Gastroesophageal sphincter (tissue), 4 donors: ENCODE results near the gene FAM171A2. TPM values are rescaled to one million over a fixed set of nuclear protein-coding genes. Genes with fewer than 3 reads are reported as not detected.

ENCODE experiments used
- ATAC-seq: fragments of 150-250 bp; one replicate; pipeline ENCODE4 v1.9.1; 2016; ENCODE audit warnings: mild to moderate bottlenecking, moderate library complexity
- H3K27ac ChIP-seq, 4 donors: fragments of 200-600 bp; sonication (generic) in 3 of 4; 1 replicate in 3 of 4; 2 replicates in 1 of 4; pipeline ENCODE4 v1.5.1; 2016 to 2019
- H3K27me3 ChIP-seq: fragments of 200-600 bp; sonication (generic); one replicate; pipeline ENCODE4 v1.5.1; 2019
- H3K36me3 ChIP-seq, 2 donors: fragments of 200-600 bp; sonication (generic); one replicate each; pipeline ENCODE4 v1.5.1; 2019; ENCODE audit warnings: control low read depth in 1 of 2
- H3K4me1 ChIP-seq, 3 donors: fragments of 200-600 bp; sonication (generic); 1 replicate in 2 of 3; 2 replicates in 1 of 3; pipeline ENCODE4 v1.5.1; 2016 to 2019; ENCODE audit warnings: control low read depth in 2 of 3
- H3K4me3 ChIP-seq, 2 donors: fragments of 200-600 bp; sonication (generic); one replicate each; pipeline ENCODE4 v1.5.1; 2019; ENCODE audit warnings: mild to moderate bottlenecking in 1 of 2, moderate library complexity in 1 of 2
- H3K9me3 ChIP-seq, 3 donors: fragments of 200-600 bp; sonication (generic); one replicate each; pipeline ENCODE4 v1.5.1; 2017 to 2019; ENCODE audit warnings: control low read depth in 2 of 3
- EP300 ChIP-seq: sonication (generic); formaldehyde crosslinking; IDR thresholded peaks from one replicate; pipeline ENCODE4 v1.6.1; 2017; ENCODE audit warnings: antibody characterized with exemption, mild to moderate bottlenecking
- POLR2A ChIP-seq, 2 donors: fragments of 450-650 bp; IDR thresholded peaks; one replicate each; pipeline ENCODE4 v1.6.1; 2017; ENCODE audit warnings: antibody characterized with exemption in 2 of 2, mild to moderate bottlenecking in 2 of 2, moderate library complexity in 1 of 2
- POLR2AphosphoS5 ChIP-seq: sonication (generic); formaldehyde crosslinking; IDR thresholded peaks from one replicate; pipeline ENCODE4 v1.6.1; 2017; ENCODE audit warnings: antibody characterized with exemption
- WGBS, 2 donors: methylation state at CpG; one replicate each; pipeline ENCODE4 v1.1.5; 2018; ENCODE audit warnings: low coverage in 1 of 2; 5-methylcytosine and 5-hydroxymethylcytosine counted together
- total RNA-seq, 4 donors: library from RNA; depleted of rRNA; stranded (reverse); fragments of >200 nt; gene quantifications; one replicate each; pipeline ENCODE4 v1.1.0, GENCODE V29; 2016
- TF ChIP-seq, protein P1 (sequence below), 4 experiments: fragments of 200-600 bp in 2 of 4; fragments of 450-650 bp in 2 of 4; sonication (generic) in 1 of 4; IDR thresholded peaks; one replicate each; pipeline ENCODE4 v1.5.1; 2017 to 2019; ENCODE audit warnings: antibody characterized with exemption in 4 of 4, mild to moderate bottlenecking in 2 of 4, moderate library complexity in 2 of 4

The FAM171A2 gene
- total RNA-seq, 4 donors from 2014 or later: 0.50 to 3.0 (median 2.3) TPM; not detected in 1

DNA sequence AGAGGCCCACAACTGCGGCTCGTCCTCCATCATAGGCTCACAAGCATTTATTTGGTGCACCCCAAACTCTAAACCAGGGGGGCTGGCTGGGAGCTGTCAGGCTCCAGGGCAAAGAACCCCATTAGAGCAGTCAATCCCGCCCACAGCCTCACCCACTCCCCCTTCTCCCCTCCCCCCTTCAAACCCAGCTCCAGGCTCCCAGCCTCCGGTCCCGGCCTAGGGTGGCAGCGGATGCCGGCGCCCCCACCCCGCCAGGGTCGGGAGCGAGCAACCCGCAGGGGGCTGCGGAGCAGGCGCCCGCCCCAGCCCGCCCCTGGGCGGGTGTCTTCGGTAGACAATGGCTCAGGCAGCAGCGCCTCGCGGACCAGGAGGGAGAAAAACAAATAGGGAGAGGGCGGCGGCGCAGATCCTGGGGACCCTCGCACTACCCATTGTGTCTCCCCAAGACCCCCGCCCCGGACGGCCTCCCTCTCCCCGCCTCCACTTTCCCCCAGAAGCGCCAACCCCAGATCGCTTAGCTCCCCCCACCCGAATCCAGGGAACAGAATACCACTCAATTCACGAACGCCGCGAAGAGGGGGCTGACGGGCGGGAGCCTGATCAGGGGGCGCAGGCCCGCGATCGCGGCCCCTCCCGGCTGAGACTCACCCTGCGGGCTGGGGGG is 572 bp downstream of the FAM171A2 start:
- Histone ChIP-seq H3K36me3 (no peaks in the 10 kb centered on the region), H3K4me3 (peak overlapping the region; percentile 33 to 71), H3K27ac (peak overlapping the region in 1 of 4 donors; percentile 70), H3K27me3 (peaks cover 25% of the 10 kb centered on the region), H3K9me3 (no peaks in the 10 kb centered on the region), H3K4me1 (peaks cover 0 to 37% (median 7%) of the 10 kb centered on the region in 3 donors)
- TF ChIP-seq POLR2A (IDR thresholded peaks at IDR 0.05): no peak
- TF ChIP-seq, protein P1, sequence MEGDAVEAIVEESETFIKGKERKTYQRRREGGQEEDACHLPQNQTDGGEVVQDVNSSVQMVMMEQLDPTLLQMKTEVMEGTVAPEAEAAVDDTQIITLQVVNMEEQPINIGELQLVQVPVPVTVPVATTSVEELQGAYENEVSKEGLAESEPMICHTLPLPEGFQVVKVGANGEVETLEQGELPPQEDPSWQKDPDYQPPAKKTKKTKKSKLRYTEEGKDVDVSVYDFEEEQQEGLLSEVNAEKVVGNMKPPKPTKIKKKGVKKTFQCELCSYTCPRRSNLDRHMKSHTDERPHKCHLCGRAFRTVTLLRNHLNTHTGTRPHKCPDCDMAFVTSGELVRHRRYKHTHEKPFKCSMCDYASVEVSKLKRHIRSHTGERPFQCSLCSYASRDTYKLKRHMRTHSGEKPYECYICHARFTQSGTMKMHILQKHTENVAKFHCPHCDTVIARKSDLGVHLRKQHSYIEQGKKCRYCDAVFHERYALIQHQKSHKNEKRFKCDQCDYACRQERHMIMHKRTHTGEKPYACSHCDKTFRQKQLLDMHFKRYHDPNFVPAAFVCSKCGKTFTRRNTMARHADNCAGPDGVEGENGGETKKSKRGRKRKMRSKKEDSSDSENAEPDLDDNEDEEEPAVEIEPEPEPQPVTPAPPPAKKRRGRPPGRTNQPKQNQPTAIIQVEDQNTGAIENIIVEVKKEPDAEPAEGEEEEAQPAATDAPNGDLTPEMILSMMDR (IDR thresholded peaks at IDR 0.05): no peak
- no peak for TF ChIP-seq POLR2AphosphoS5
- no peak for TF ChIP-seq EP300
- ATAC-seq: peak; percentile 11
- WGBS, 2 donors: no CpG with 5 or more reads among the region's 45 CpGs

DNA sequence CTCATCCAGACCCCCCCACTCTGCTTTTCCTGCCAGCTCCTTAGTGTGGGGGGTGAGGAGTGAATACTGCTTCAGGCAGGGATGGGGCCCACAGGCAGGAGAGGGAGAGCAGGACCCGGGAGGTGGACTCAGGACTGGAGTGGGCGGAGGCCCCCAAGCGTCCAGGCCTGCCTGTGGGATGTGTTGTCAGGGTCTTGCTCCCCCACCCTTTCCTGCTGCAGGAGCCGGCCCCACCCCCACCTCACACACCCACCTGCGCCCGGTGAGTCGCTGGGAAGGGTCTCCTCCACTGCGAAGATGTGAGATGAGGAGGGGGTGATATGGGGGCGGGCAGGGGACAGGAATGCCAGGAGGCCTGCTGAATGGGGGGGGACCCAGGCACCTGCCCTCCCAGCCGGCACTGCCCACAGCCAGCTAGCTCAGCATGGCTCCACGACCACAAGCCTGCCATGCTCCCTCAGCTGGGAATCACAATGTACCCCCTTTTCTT is 1.1 kb downstream of the FAM171A2 start:
- ATAC-seq: no peak
- H3K27me3 ChIP-seq: peaks cover 25% of the 10 kb centered on the region
- WGBS, 2 donors: 8 to 44% methylated on average over 3 to 4 of the region's 11 CpGs
- TF ChIP-seq EP300 (no peak), POLR2AphosphoS5 (no peak), POLR2A (IDR thresholded peaks at IDR 0.05) (no peak)
- TF ChIP-seq, protein P1 (IDR thresholded peaks at IDR 0.05): no peak
- H3K4me3 ChIP-seq: peak overlapping the region in 1 of 2 donors; percentile 71
- H3K9me3 ChIP-seq: no peaks in the 10 kb centered on the region
- H3K27ac ChIP-seq: peak overlapping the region in 1 of 4 donors; percentile 70
- H3K36me3 ChIP-seq: no peaks in the 10 kb centered on the region
- peaks cover 0 to 37% (median 7%) of the 10 kb centered on the region in 3 donors for H3K4me1 ChIP-seq

DNA sequence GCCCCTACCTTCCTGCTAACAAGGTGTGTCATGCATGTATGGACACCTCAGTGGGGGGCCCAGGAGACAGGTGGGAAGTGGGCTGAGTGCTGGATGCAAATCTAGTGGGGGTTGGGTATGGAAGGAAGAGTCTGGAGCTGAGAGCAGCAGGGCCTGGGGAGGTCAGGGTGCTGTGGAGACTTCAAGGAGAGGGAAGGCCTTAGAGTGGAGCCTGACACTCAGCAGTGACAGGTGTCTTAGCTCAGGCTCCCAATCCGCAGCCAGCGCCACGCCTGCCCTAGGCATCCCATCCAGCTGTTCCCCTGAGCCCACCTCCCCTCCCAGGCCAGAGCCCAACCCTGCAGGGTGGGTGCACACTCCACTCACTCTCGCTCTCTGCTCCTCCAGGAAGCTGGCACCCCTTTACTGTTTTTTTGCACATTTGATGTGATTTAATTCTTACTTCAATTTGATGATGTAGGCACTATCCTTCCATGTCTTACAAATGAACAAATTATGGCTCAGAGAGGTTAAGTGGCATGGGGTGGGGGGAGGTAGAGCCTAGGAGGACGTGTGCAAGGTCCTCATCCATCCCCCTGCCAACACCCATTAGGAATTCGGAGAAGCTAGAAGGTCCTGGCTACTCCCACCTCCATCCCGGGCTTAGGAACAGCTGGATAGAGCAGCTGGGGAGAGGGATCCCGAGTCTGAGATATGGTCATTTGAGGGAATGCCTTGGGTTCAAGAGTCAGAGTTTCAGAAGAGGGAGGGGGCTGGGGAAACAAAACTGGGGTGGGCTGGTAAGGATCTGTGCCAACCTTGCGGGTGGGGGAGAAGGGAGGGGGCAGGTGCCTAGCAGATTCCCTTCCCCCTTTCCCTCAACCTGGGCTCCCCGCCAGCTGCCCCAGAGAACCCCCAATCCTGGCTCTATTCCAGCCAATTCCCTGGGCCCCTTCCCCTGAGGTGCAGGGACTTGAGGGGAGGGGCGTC is 2.1 kb downstream of the FAM171A2 start:
- Histone ChIP-seq H3K9me3 (no peaks in the 10 kb centered on the region), H3K27me3 (peaks cover 19% of the 10 kb centered on the region), H3K27ac (no peak overlapping the region), H3K4me3 (no peak overlapping the region), H3K4me1 (peaks cover 0 to 37% (median 7%) of the 10 kb centered on the region in 3 donors), H3K36me3 (no peaks in the 10 kb centered on the region)
- TF ChIP-seq POLR2AphosphoS5: no peak
- TF ChIP-seq EP300: no peak
- no peak for TF ChIP-seq POLR2A (IDR thresholded peaks at IDR 0.05)
- TF ChIP-seq, protein P1 (IDR thresholded peaks at IDR 0.05): no peak
- ATAC-seq: no peak
- WGBS, 2 donors: 56 to 60% methylated on average over 3 to 6 of the region's 11 CpGs

DNA sequence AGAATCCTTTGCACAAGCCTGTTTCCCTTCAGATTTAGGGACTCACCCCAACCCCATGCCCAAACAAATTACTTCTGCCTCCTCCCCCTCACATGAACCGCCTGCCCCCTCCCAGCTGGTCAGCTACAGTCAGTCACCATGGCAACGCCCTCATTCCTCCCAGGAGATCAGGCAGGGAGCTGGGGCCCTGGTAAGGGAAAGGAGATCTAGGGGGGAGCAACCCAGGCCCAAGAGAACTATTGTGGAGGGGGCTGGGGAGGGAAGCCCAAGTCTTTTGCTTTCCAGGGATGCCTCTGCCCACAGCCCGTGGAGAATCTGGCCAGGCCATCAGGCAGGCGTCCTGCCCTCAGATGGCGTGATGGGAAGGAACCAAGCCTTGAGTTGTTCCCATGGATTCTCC is 2.8 kb downstream of the FAM171A2 start:
- 28 to 60% methylated on average over 1 to 2 of the region's 5 CpGs for WGBS, 2 donors
- TF ChIP-seq, protein P1 (IDR thresholded peaks at IDR 0.05): no peak
- TF ChIP-seq POLR2A (IDR thresholded peaks at IDR 0.05) (no peak), EP300 (no peak), POLR2AphosphoS5 (no peak)
- Histone ChIP-seq H3K4me3 (no peak overlapping the region), H3K4me1 (peaks cover 0 to 37% (median 7%) of the 10 kb centered on the region in 3 donors), H3K36me3 (no peaks in the 10 kb centered on the region), H3K9me3 (no peaks in the 10 kb centered on the region), H3K27ac (no peak overlapping the region), H3K27me3 (peaks cover 14% of the 10 kb centered on the region)
- no peak for ATAC-seq
